NCI-H524 (cell line): Measurements from ENCODE around the gene DDX27.

Experiments used
- DNase-seq, 2 experiments: peaks; one replicate each; lab custom pipeline; 2025; lab: John Stamatoyannopoulos, UW

The DDX27 gene

GRCh38 chr20:49278036-49278817 is 59.0 kb downstream of the DDX27 start, which contains the start of gene ZNFX1:
TSS of gene ZNFX1 (minus strand) at chr20:49278057. CDS start at chr20:49275839, 2,218 bp downstream.
- peak; percentile 97 to 98 for DNase-seq

GRCh38 chr20:49278818-49279676 is 59.8 kb downstream of the DDX27 start:
- no peak for DNase-seq

GRCh38 chr20:49279677-49280462 is 60.7 kb downstream of the DDX27 start:
- no peak for DNase-seq

- no peak for DNase-seq
Observed at GRCh38 chr20:49280463-49281058, 61.3 kb downstream of the DDX27 start.

- no peak for DNase-seq
Observed at GRCh38 chr20:49281059-49281912, 62.1 kb downstream of the DDX27 start.

- DNase-seq = no peak
Observed at GRCh38 chr20:49281913-49282467, 62.8 kb downstream of the DDX27 start.

GRCh38 chr20:49282584-49283171 is 63.5 kb downstream of the DDX27 start:
- DNase-seq = no peak

GRCh38 chr20:49283176-49283702 is 64.0 kb downstream of the DDX27 start:
- no peak for DNase-seq

- DNase-seq = no peak
Observed at GRCh38 chr20:49283703-49284625, 64.7 kb downstream of the DDX27 start.

- DNase-seq = no peak
Observed at GRCh38 chr20:49284818-49285217, 65.6 kb downstream of the DDX27 start.

- DNase-seq = no peak
Observed at GRCh38 chr20:49285233-49285668, 66.0 kb downstream of the DDX27 start.

GRCh38 chr20:49285813-49286494 is 66.7 kb downstream of the DDX27 start:
- DNase-seq = no peak

- no peak for DNase-seq
Observed at GRCh38 chr20:49286689-49287551, 67.7 kb downstream of the DDX27 start.

GRCh38 chr20:49287555-49288249 is 68.5 kb downstream of the DDX27 start:
- DNase-seq = no peak

GRCh38 chr20:49288250-49288751 is 69.1 kb downstream of the DDX27 start:
- no peak for DNase-seq
